Measurements from ENCODE around the gene SCGB1A1.

Gene SCGB1A1

GRCh38 chr11:62456630-62457029 is 37.8 kb downstream of the SCGB1A1 start:
- H3K4me3 ChIP-seq (ENCODE audit: low read depth, low read length): no peak overlapping the region
- no peak overlapping the region for H3K27ac ChIP-seq
- H3K36me3 ChIP-seq: no peaks in the 10 kb centered on the region
- TF ChIP-seq CTCF (IDR thresholded peaks at IDR 0.05; ENCODE audit: low read depth, low read length): no peak
- DNase-seq: no peak
- no peaks in the 10 kb centered on the region for H3K9me3 ChIP-seq (ENCODE audit: severe bottlenecking)
- no peaks in the 10 kb centered on the region for H3K27me3 ChIP-seq (ENCODE audit: insufficient read depth, low read depth, severe bottlenecking)

DNA sequence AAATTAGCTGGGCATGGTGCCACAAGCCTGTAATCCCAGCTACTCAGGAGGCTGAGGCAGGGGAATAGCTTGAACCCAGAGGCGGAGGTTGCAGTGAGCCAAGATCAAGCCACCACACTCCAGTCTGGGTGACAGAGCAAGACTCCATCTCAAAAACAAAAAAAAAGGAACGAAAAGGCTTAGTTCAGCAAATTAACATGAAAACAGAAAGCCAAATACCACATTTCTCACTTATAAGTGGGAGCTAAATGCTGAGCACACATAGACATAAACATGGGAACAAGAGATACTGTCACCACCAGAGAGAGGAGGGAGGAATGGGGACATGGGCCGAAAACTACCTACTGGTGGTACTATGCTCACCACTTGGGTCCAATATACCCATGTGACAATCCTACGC is 38.6 kb downstream of the SCGB1A1 start:
- no peaks in the 10 kb centered on the region for H3K9me3 ChIP-seq (ENCODE audit: severe bottlenecking)

DNA sequence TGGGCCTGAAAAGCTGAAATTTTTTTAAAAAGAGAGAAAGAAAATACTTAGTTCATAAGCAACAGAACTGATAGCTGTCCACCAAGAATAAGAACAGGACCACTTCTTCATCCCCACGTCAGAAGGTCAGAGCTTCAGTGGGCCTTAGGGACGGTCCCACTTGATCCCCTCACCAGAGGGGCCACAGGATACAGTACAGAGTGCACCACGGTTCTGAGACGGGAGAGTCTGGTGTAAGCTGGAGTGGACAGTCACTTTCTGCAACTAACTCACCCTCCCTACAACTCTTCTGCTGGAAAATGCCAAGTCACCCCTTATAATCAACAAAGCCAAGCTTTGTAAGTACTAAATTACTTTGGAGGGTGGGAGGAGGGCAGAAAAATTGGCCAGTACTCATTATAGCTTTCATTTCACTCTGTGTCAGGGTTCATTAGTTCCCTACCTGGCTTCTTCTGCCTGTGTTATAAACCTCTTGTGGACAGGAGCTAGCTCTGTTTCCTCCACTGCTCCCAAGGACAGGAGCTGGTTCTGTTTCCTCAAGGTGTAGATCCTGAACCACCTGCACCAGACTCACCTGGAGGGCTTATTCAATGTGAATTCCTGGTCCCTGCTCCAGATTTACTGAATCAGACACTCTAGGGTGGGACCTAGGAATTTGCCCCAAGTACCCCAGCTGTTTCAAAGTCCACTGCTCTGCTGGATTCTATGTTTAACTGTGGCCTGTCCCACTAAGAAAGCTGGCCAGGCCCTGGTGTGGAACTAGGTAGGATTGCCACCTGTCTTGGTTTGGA is 39.6 kb downstream of the SCGB1A1 start:
- TF ChIP-seq CTCF (IDR thresholded peaks at IDR 0.05; ENCODE audit: low read depth, low read length): no peak
- H3K27ac ChIP-seq: no peak overlapping the region
- DNase-seq: no peak

More for the DNA sequence above, 38.6 kb downstream of the SCGB1A1 start:
- H3K4me3 ChIP-seq (ENCODE audit: low read depth, low read length): no peak overlapping the region
- TF ChIP-seq CTCF (IDR thresholded peaks at IDR 0.05; ENCODE audit: low read depth, low read length): no peak
- H3K27ac ChIP-seq: no peak overlapping the region
- DNase-seq: no peak
- H3K27me3 ChIP-seq (ENCODE audit: insufficient read depth, low read depth, severe bottlenecking): no peaks in the 10 kb centered on the region
- no peaks in the 10 kb centered on the region for H3K36me3 ChIP-seq

DNA sequence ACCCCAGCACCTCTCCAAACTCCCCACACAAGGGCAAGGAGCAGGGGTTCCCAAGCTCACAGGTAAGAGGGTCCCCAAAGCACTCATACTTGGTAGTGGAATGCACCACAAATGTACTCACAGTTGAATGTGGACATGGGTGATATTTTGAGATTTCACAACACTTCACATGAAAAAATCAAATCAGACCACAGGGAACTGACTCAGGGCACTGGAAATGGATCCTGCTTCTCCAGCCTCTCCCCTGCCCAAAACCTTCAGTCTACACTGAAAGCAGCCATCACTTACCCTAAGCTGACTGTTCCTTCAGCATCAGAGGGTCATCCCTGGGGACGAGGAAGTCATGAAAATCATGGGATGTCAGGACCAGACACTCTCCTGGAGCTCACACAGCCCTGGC is 40.2 kb downstream of the SCGB1A1 start:
- TF ChIP-seq CTCF (IDR thresholded peaks at IDR 0.05; ENCODE audit: low read depth, low read length): no peak
- no peak for DNase-seq

More for the DNA sequence above, 39.6 kb downstream of the SCGB1A1 start:
- H3K4me3 ChIP-seq (ENCODE audit: low read depth, low read length): no peak overlapping the region
- no peaks in the 10 kb centered on the region for H3K36me3 ChIP-seq
- no peaks in the 10 kb centered on the region for H3K27me3 ChIP-seq (ENCODE audit: insufficient read depth, low read depth, severe bottlenecking)
- no peaks in the 10 kb centered on the region for H3K9me3 ChIP-seq (ENCODE audit: severe bottlenecking)

GRCh38 chr11:62461740-62462507 is 43.1 kb downstream of the SCGB1A1 start:
- H3K27ac ChIP-seq: no peak overlapping the region
- no peak for DNase-seq
- TF ChIP-seq CTCF (IDR thresholded peaks at IDR 0.05; ENCODE audit: low read depth, low read length): no peak

More for the DNA sequence above, 40.2 kb downstream of the SCGB1A1 start:
- no peak overlapping the region for H3K27ac ChIP-seq
- H3K4me3 ChIP-seq (ENCODE audit: low read depth, low read length): no peak overlapping the region
- no peaks in the 10 kb centered on the region for H3K36me3 ChIP-seq
- H3K27me3 ChIP-seq (ENCODE audit: insufficient read depth, low read depth, severe bottlenecking): no peaks in the 10 kb centered on the region
- no peaks in the 10 kb centered on the region for H3K9me3 ChIP-seq (ENCODE audit: severe bottlenecking)

More at GRCh38 chr11:62461740-62462507, 43.1 kb downstream of the SCGB1A1 start:
- Histone ChIP-seq H3K27me3 (ENCODE audit: insufficient read depth, low read depth, severe bottlenecking) (no peaks in the 10 kb centered on the region), H3K4me3 (ENCODE audit: low read depth, low read length) (no peak overlapping the region), H3K36me3 (no peaks in the 10 kb centered on the region), H3K9me3 (ENCODE audit: severe bottlenecking) (no peaks in the 10 kb centered on the region)

All from WERI-Rb-1 (cell line).